H1 (cell line): ENCODE data around the gene RPAP3. TPM values are rescaled to one million over a fixed set of nuclear protein-coding genes. Genes with fewer than 3 reads are reported as not detected.

Experiments used
- ATF3 ChIP-seq: IDR thresholded peaks from 2 replicates; pipeline ENCODE4 v1.6.1; 2011; ENCODE audit warnings: low read depth, mild to moderate bottlenecking, low read length; ENCODE audit not compliant: insufficient read depth
- NANOG ChIP-seq: IDR thresholded peaks from 2 replicates; pipeline ENCODE4 v1.6.1; 2011; ENCODE audit warnings: low read length, low read depth, mild to moderate bottlenecking, inconsistent platforms; ENCODE audit not compliant: insufficient read depth, poor library complexity, severe bottlenecking
- SIX5 ChIP-seq: IDR thresholded peaks from 2 replicates; pipeline ENCODE4 v1.6.1; 2011; ENCODE audit warnings: mild to moderate bottlenecking, low read depth, low read length
- polyA plus RNA-seq, 7 experiments: library from polyadenylated mRNA; depleted of rRNA in 3 of 7; stranded (reverse) in 5 of 7; unstranded in 2 of 7; fragments of >200 nt in 5 of 7; fragments of 200-250 nt in 2 of 7; gene quantifications; 1 replicate in 5 of 7; 2 replicates in 1 of 7; 4 replicates in 1 of 7; pipeline versions ENCODE4 v1.2.1 to v1.2.3, GENCODE V29; 2011 to 2013; ENCODE audit warnings: missing spikeins in 2 of 7, mixed read lengths in 2 of 7
- total RNA-seq: library from RNA; stranded (reverse); fragmentation: NEBNext Ultra II Directional; extraction: Animal tissue kit (Norgen Biotek cat#: 25700); gene quantifications from 2 replicates; pipeline ENCODE4 v1.2.1, GENCODE V29; 2021

RPAP3 gene
- total and polyA plus RNA-seq, 2 of the 8 experiments (the other 6 are each of a cell fraction or from before 2014, with no cell fraction given): 6.4 to 60.5 TPM

GRCh38 chr12:47612953-47613352, 92.9 kb downstream of the RPAP3 start (continued):
- TF ChIP-seq NANOG (no peak), SIX5 (no peak), ATF3 (no peak)
